Activated naive CD8-positive, alpha-beta T cell (primary cell): Measurements from ENCODE around the gene CCDC159.

Source experiments
- H3K27ac Mint-ChIP-seq: one replicate; pipeline ENCODE4 v1.8.0; 2021; ENCODE audit warnings: mixed read lengths
- H3K27me3 Mint-ChIP-seq: one replicate; pipeline ENCODE4 v1.8.0; 2021; ENCODE audit warnings: mixed read lengths
- H3K36me3 Mint-ChIP-seq: one replicate; pipeline ENCODE4 v1.8.0; 2021; ENCODE audit warnings: mixed read lengths
- H3K4me1 Mint-ChIP-seq: one replicate; pipeline ENCODE4 v1.8.0; 2021; ENCODE audit warnings: low read depth, mixed read lengths
- H3K4me3 Mint-ChIP-seq: one replicate; pipeline ENCODE4 v1.8.0; 2021; ENCODE audit warnings: mild to moderate bottlenecking, mixed read lengths
- H3K9me3 Mint-ChIP-seq: one replicate; pipeline ENCODE4 v1.8.0; 2021; ENCODE audit warnings: low read depth, mixed read lengths

CCDC159 gene

DNA sequence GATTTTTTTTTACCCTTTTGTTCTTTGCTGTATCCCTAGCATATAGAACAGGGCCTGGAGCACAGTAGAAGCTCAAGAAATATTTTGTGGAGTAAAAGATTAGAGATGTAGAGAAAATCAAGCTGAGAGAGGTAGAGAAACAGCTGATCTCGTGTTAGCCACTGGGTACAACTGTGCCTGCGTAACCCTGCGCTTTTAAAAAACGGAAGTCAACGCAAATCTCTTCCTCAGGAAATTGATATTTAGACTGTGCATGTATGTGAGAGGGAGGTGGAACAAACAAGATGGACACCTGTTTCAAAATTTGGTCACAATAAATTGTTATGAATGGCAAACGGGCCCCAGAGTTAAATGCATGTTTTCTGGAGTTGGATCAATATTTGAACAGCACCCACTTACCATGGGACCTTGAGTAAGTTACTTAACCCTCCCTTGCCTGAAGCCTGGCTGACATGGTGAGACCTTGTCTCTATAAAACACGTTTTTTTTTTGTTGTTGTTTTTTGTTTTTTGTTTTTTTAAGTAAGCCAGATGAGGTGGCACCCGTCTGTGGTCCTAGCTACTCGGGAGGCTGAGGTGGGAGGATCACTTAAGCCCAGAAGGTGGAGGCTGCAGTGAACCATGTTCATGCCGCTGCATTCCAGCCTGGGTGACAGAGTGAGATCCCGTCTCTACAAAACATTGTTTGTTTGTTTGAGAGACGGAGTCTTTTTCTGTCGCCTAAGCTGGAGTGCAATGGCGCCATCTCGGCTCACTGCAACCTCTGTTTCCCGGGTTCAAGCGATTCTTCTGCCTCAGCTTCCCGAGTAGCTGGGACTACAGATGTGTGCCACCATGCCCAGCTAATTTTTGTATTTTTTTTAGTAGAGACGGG, 41.1 kb downstream of the CCDC159 start:
- H3K9me3 Mint-ChIP-seq, result no peaks in the 10 kb centered on the region
- H3K27me3 Mint-ChIP-seq, result peaks cover 2% of the 10 kb centered on the region
- H3K4me3 Mint-ChIP-seq, result no peak overlapping the region
- H3K4me1 Mint-ChIP-seq, result peaks cover 9% of the 10 kb centered on the region
- no peaks in the 10 kb centered on the region for H3K36me3 Mint-ChIP-seq
- no peak overlapping the region for H3K27ac Mint-ChIP-seq

DNA sequence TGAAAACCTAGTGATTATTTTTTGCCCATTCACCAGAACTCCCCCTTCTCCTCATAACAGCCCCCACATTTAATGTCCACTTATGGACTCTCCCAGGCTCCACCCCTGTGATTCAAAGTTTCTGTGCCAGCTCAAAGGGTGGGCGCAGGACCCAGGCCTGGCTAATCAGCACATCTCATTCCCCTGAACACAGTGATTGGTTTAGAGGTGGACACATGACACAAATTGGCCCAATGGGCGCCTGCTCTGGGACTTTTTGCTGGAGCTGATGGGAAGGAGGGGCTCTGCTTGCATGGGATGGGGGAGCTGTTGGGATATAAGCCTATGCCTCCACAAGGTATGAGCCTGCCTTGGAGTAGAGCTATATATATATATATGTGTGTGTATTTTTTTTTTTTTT, 44.0 kb downstream of the CCDC159 start:
- H3K27me3 Mint-ChIP-seq, result peaks cover 4% of the 10 kb centered on the region
- no peak overlapping the region for H3K4me3 Mint-ChIP-seq
- H3K27ac Mint-ChIP-seq, result no peak overlapping the region
- H3K4me1 Mint-ChIP-seq, result peaks cover 5% of the 10 kb centered on the region
- H3K9me3 Mint-ChIP-seq, result no peaks in the 10 kb centered on the region
- no peaks in the 10 kb centered on the region for H3K36me3 Mint-ChIP-seq

DNA sequence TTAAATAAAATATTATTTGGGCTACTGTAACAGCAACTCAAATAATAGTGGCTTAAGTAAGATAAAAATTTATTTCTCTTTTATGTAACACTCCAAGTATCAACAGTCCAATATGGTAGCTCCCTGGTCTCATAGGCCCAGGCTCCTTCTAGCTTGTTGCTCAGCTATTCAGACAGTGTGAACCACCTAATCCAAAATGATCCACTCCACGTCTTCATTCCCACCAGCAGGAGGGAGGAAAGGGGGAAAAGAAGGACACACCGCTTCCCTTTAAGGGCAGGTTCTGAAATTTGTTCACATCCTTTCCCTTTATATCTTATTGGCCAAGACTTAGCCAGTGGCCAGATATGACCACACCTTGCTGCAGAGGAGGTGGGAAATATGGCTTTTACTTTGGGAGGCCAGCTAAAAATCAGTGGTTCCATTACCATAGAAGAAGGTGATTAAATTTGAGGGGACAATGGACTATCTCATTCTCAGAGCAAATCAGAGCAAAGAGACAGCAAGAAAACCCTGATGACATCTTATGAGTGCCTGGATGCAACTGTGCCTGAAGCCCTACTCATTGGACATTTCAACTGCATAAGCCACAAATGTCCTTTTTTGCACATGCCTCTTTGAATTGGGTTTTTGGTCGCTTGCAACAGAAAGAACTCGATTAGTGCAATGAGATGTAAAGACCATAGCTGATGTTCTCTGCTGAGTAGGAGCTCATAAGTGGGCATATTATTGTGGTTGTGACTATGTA, 44.8 kb downstream of the CCDC159 start:
- H3K27ac Mint-ChIP-seq, result no peak overlapping the region
- H3K36me3 Mint-ChIP-seq, result no peaks in the 10 kb centered on the region
- no peak overlapping the region for H3K4me3 Mint-ChIP-seq
- no peaks in the 10 kb centered on the region for H3K9me3 Mint-ChIP-seq
- peaks cover 5% of the 10 kb centered on the region for H3K4me1 Mint-ChIP-seq
- peaks cover 4% of the 10 kb centered on the region for H3K27me3 Mint-ChIP-seq

DNA sequence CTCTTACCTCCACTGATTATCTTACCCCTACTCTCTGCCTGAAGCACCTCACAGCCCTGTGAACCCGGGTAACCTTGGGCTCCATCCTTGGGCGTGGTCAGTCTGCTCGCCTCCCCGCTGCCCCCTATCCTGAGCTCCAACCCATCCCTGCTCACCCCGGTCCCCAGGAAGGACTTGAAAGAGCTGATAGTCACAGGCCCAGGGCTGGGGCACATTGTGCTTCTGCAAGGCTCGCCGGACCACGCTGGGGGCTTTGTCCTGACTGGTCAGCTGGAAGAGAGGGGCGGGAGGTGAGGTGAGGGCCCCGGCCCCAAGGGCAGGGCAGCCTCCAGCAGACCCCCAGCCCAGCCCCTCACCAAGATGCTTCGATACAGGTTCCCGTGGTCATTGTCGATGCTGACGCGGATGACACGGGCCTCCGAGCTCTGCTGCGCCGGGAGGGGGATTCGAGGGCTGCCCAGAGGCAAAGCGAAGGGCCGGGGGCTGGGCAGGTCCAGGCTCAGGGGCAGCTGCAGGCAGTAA, 50.8 kb downstream of the CCDC159 start:
- Mint-ChIP-seq H3K27me3 (peaks cover 4% of the 10 kb centered on the region), H3K4me1 (no peaks in the 10 kb centered on the region)

DNA sequence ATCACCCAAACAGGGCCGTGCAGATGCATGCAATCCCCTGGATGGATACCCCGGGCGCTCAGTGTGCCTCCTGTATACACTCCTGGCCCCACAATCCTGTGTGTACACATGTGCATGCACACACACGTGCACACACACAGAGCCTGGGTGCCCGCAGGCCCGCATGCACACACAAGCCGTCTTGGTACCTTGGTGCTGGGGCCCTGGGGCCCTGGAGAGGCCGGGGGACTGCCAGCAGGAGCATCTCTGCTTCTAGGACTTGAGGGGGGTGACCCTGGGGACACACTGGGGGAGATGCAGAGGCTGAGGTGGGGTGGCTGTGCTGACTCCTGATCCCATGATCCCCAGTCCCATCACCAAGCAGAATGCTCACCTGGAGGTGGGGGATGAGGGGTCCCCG, 53.3 kb downstream of the CCDC159 start:
- no peak overlapping the region for H3K27ac Mint-ChIP-seq
- peaks cover 4% of the 10 kb centered on the region for H3K27me3 Mint-ChIP-seq
- H3K4me1 Mint-ChIP-seq, result no peaks in the 10 kb centered on the region
- no peaks in the 10 kb centered on the region for H3K36me3 Mint-ChIP-seq
- H3K4me3 Mint-ChIP-seq, result no peak overlapping the region
- no peaks in the 10 kb centered on the region for H3K9me3 Mint-ChIP-seq

More for the DNA sequence above, 50.8 kb downstream of the CCDC159 start:
- Mint-ChIP-seq H3K4me3 (no peak overlapping the region), H3K27ac (no peak overlapping the region), H3K36me3 (no peaks in the 10 kb centered on the region), H3K9me3 (no peaks in the 10 kb centered on the region)

DNA sequence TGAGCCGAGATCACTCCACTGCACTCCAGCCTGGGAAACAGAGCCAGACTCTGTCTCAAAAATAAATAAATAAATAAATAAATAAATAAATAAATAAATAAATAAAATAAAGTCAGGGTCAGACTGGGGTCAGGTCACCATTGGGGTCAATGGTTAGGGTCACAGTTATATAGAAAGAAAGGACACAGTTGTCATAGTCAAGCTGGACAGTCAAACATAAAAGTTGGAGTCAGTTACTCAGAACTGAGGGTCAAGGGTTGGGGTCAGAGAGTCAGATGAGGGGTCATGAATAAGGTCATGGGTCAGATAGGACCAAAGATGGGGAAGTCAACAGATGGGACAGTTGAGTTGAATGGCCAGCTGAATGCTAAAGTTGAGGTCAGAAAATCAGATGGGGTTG, 54.5 kb downstream of the CCDC159 start:
- no peaks in the 10 kb centered on the region for H3K27me3 Mint-ChIP-seq
- no peaks in the 10 kb centered on the region for H3K9me3 Mint-ChIP-seq
- no peak overlapping the region for H3K4me3 Mint-ChIP-seq
- no peaks in the 10 kb centered on the region for H3K36me3 Mint-ChIP-seq
- no peak overlapping the region for H3K27ac Mint-ChIP-seq
- no peaks in the 10 kb centered on the region for H3K4me1 Mint-ChIP-seq

DNA sequence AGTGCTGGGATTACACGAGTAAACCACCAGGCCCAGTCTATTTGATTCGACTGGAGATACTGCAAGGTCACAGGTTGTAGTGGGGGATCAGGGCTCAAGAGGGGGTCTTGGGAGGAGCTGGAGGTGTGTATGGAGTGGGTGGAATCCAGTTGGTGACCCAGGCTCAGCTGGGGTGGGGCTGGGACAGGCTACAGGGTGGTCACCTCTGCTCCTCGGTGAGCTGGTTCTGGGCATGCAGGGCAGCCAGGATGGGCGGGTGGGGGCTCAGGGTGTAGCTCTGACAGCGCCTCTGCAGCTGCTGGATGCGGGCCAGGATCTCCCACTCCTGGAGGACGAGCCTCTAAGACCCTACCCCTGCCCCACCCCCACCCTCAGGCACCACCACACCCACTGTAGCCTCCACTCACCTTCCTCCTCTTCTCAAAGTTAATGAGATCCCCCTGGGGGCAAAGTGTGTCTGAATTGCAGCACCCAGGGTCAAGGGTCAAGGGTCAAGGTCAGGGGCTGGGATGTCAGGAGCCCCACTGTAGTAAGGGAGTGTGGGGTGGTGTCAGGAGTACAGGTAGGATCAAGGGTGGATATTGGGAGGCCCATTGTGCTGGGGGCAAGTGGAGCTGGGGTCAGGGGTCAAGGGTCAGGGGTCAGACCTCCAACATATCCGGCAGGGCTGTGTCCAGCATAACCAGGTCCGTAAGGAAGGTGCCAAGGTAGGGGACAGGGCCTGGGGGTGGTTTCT, 55.7 kb downstream of the CCDC159 start:
- Mint-ChIP-seq H3K36me3 (no peaks in the 10 kb centered on the region), H3K4me3 (no peak overlapping the region), H3K27ac (no peak overlapping the region), H3K4me1 (no peaks in the 10 kb centered on the region), H3K9me3 (no peaks in the 10 kb centered on the region), H3K27me3 (peaks cover 2% of the 10 kb centered on the region)
